GM18907 (cell line): Measurements from ENCODE around the gene AFF3.

Experiments
- ATAC-seq: cut with Tn5 transposase; IDR thresholded peaks from one replicate; pipeline ENCODE4 v1.9.1; 2021; ENCODE audit warnings: mild to moderate bottlenecking, moderate library complexity; ENCODE audit not compliant: unreplicated experiment

Gene AFF3

GRCh38 chr2:99841749-99842148, 300.6 kb downstream of the AFF3 start:
- no peak for ATAC-seq

- no peak for ATAC-seq
Measured at GRCh38 chr2:99840831-99841230, 301.6 kb downstream of the AFF3 start.

GRCh38 chr2:99836690-99837605, 305.4 kb downstream of the AFF3 start:
- ATAC-seq = no peak

- ATAC-seq = no peak
Measured at GRCh38 chr2:99834426-99834825, 308.0 kb downstream of the AFF3 start.

- ATAC-seq = no peak
Measured at GRCh38 chr2:99833586-99834201, 308.7 kb downstream of the AFF3 start.

- no peak for ATAC-seq
Measured at GRCh38 chr2:99832926-99833325, 309.5 kb downstream of the AFF3 start.

GRCh38 chr2:99831772-99832171, 310.6 kb downstream of the AFF3 start:
- no peak for ATAC-seq

GRCh38 chr2:99827296-99827999, 314.9 kb downstream of the AFF3 start:
- no peak for ATAC-seq

GRCh38 chr2:99825630-99826029, 316.8 kb downstream of the AFF3 start:
- no peak for ATAC-seq

- ATAC-seq = no peak
Measured at GRCh38 chr2:99824758-99825157, 317.6 kb downstream of the AFF3 start.

GRCh38 chr2:99822474-99823207, 319.7 kb downstream of the AFF3 start:
- ATAC-seq = no peak

GRCh38 chr2:99821984-99822383, 320.4 kb downstream of the AFF3 start:
- no peak for ATAC-seq

- no peak for ATAC-seq
Measured at GRCh38 chr2:99821572-99821971, 320.8 kb downstream of the AFF3 start.

GRCh38 chr2:99821039-99821438, 321.4 kb downstream of the AFF3 start:
- ATAC-seq = no peak

GRCh38 chr2:99819766-99820165, 322.6 kb downstream of the AFF3 start:
- no peak for ATAC-seq

GRCh38 chr2:99818842-99819241, 323.5 kb downstream of the AFF3 start:
- no peak for ATAC-seq

- ATAC-seq = no peak
Measured at GRCh38 chr2:99816908-99817307, 325.5 kb downstream of the AFF3 start.

- ATAC-seq = no peak
Measured at GRCh38 chr2:99812426-99812825, 330.0 kb downstream of the AFF3 start.

- ATAC-seq = no peak
Measured at GRCh38 chr2:99811544-99811943, 330.8 kb downstream of the AFF3 start.

GRCh38 chr2:99810225-99810624, 332.2 kb downstream of the AFF3 start:
- no peak for ATAC-seq
